Fibroblast of lung (primary cell): ENCODE results near the gene FCRLB.

ENCODE experiments used
- EZH2 ChIP-seq: IDR thresholded peaks from 2 replicates; pipeline ENCODE4 v1.5.1; 2012; ENCODE audit warnings: low read length, control low read depth, mild to moderate bottlenecking; ENCODE audit errors: missing control alignments
- TF ChIP-seq, protein P1 (sequence below), 2 donors: IDR thresholded peaks in 1 of 2; conservative IDR thresholded peaks in 1 of 2; 1 replicate in 1 of 2; 2 replicates in 1 of 2; pipeline ENCODE4 v1.5.1; 2011 to 2012; ENCODE audit warnings: low read length in 2 of 2, control low read depth in 1 of 2, inconsistent platforms in 1 of 2, low read depth in 1 of 2, mild to moderate bottlenecking in 1 of 2

DNA sequence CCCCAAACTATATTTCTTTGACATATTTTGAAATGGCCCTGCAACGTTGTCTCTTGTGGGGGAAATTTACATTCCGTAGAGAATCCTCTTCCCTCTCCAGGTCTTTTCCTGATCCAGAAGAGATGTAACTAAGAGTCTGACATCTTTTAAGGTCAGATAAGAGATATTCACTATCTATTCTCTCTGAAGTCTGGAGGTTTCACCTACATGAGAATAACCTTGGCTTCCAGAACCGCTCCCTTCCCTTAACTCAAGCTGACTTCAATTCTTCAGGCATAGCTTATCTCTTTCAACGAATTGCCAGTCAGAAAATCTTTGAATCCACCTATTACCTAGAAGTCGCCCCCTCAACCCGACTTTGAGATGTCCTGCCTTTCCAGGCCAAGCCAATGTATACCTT lies 9.9 kb downstream of the FCRLB start:
- TF ChIP-seq, protein P1, sequence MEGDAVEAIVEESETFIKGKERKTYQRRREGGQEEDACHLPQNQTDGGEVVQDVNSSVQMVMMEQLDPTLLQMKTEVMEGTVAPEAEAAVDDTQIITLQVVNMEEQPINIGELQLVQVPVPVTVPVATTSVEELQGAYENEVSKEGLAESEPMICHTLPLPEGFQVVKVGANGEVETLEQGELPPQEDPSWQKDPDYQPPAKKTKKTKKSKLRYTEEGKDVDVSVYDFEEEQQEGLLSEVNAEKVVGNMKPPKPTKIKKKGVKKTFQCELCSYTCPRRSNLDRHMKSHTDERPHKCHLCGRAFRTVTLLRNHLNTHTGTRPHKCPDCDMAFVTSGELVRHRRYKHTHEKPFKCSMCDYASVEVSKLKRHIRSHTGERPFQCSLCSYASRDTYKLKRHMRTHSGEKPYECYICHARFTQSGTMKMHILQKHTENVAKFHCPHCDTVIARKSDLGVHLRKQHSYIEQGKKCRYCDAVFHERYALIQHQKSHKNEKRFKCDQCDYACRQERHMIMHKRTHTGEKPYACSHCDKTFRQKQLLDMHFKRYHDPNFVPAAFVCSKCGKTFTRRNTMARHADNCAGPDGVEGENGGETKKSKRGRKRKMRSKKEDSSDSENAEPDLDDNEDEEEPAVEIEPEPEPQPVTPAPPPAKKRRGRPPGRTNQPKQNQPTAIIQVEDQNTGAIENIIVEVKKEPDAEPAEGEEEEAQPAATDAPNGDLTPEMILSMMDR (conservative IDR thresholded peaks at IDR 0.05 in 1 of 2, IDR thresholded peaks at IDR 0.05 in 1 of 2; ENCODE audit: low read depth in 1 of 2, low read length in 2 of 2) = no peak
- no peak for TF ChIP-seq EZH2
